ENCODE measurements around the gene TRHDE.

GRCh38 chr12:72476301-72476700, 204.1 kb downstream of the TRHDE start:
- TF ChIP-seq CTCF (IDR thresholded peaks at IDR 0.05; ENCODE audit: low read depth, low read length) (no peak), EZH2phosphoT487 (IDR thresholded peaks at IDR 0.05; ENCODE audit: low read depth) (no peak)
